T-helper 22 cell (primary cell): ENCODE results near the gene SPPL2B.

Experiments used
- DNase-seq: peaks from one replicate; pipeline ENCODE4 v3.0.0-alpha.2; 2020; ENCODE audit warnings: low read depth

Gene SPPL2B

DNA sequence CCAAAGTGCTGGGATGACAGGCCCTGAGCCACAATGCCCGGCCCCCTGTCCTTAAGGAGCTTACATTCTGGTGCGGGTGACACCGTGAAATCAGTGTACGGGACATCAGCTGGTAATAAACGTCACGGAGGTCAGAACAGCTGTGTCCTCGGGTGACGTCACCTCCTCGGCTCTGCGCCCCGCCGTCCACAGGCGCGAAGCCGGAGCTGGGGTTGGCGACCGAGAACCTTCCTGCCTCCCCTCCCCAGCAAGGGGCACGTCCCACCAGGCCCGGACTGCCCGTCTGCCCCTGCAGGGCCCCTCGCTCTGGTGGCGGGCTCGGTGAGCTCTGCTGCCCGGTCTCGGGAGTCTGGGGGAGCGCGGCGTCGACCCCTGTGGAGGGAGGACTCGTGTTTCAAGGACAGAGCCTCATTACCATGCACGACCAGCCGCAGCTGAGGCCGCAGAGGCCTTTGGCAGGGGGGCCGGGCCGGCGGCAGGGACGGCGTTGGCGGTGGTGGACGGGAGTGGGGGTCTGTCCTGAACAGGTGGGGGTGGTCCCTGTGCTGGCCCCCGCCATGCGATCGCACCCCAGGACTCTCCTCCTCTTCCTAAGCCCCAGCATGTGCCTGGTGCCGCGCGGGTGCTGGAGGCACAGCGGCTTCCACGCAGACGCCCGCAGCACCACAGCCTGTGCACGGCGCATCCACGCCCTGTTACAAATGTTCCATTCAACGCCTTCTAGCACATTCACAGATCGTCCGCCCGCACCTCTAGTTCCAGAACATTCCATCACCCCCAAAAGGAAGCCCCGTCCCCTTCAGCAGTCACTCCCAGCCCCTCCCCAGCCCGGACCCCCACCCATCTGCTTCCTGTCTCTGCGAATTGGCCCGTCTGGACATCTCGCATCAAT, 25.9 kb upstream of the SPPL2B start:
- DNase-seq = no peak

DNA sequence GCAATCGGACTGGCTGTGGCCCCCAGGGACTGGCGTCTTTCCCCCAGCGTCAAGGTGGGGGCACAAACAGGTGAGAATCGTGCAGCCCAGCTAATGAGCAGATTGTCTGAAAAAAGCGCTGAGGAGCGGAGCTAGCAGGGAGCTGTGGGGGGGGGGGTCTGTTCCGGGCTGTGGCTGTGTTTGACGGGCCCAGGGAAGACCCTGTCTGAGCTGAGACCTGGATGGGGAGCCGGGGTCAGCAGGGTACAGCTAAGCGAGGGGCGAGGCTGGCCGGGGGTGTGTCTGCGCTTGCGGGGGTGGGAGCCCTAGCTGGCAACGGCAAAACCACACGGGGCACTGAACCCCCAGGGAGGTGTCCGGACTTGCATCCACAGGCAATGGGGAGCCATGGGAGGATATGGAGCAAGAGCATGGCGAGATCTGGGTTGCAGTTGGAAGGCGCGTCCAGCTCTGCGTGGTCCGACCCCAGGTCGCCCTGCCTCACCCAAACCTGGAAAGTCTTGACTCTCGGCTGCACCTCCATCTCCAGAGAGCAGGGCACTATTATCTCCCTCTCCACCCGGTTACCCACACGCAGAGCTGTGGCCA, 25.2 kb upstream of the SPPL2B start:
- no peak for DNase-seq

DNA sequence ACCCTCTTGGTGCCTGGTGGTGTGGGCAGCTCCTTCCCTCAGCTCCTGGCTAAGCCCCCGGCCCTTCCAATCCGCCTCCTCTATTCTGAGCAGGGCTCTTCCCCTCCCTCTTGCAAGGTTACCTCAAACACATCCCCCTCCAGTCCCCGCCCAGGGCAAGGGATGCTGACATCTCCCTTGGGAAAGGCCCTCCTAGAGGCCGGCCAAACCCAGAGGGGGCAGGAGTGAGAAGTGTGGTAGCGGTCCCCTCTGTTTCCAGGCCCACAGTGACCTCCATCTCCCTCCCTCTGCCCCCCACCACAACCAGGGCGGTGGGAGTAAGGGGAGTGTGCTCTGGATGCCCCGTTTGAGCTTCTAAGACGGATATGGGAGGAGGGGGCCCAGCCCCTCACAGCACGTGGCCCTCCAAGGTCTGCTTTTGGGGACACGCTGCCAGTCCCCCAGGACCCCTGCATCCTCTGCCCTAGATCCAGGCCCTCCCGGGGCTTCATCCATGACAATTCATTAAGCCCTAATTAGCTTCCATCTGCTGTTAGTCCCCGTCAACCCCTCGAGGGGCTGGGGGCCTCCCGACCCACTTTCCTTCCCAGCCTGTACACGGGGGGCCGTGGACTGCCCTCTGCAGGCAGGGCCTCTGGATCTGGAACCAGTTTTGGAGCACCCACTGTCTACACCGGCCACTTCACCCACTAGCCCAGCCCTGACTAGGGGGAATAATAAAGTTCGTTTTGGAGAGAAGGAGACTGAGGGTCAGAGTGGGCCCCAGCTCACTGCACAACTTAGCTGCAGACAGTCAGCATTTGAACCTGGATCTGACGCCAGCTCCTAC, 22.8 kb upstream of the SPPL2B start:
- DNase-seq = no peak

DNA sequence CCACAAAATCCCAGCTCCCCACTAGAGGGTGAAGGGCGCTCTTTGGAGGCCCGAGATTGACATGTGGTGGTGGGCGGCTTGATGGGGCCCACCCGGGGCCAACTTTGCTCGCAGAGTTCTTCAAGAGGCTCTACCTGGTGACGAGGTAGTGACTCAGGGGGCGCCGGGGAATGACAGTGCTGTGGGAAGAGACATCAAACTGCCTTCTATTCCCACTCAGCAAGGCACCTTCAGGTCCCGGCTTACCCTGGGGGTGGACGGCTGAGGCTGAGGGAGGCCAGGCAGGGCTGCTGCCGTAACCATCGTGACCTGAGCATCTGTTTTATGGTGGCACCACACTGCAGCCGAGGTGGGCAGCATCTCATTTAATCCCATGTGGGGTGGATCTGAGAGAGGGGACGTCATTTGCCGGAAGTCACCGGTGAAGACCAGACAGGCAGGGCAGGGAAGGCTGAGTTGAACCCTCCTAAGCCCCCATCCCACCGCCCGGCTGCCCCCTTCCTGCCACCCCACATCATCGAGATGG, 22.1 kb upstream of the SPPL2B start:
- no peak for DNase-seq

DNA sequence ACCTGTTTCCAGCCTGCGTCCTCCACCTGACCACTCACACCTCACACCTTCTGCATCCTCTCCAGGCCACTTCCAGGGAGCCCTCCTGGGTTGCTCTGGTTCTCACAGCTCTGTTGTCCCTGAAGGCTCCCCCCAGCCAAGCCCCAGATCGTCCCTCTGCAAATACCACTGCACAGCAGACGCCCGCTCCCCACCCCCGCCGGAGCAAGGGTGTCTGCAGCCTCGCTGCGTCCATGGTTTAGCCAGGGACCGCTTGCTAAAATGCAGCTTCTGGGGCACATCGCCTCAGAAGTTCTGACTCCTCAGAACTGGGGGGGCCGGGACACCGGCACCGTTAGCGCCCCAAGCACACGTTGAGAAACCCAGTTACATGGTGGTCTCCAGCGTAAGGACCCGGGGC, 21.5 kb upstream of the SPPL2B start:
- no peak for DNase-seq

DNA sequence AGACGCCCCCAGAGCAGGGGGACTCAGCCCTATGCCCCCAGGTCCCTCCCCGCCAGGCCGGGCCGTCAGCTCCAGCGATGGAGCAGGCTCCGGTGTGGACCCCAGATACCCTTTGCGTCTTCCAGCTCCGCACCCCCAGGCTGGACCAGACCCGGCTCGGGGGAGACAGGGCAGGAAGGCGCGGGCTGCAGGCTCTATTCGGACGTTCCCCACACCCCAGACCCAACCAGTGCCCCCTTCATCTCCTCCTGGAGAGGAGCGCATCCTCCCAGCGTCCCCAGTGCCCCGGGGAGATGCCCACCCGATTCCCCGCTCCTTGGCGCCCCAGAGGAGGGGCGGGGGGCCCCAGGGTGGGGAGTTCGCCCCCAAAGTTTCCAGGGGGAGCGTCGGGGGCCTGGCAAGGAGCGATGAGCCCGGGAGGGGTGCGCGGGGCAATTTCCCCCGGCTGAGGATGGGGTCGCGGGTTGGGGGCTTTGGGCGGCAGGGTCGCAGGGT, 20.9 kb upstream of the SPPL2B start:
- DNase-seq = no peak

DNA sequence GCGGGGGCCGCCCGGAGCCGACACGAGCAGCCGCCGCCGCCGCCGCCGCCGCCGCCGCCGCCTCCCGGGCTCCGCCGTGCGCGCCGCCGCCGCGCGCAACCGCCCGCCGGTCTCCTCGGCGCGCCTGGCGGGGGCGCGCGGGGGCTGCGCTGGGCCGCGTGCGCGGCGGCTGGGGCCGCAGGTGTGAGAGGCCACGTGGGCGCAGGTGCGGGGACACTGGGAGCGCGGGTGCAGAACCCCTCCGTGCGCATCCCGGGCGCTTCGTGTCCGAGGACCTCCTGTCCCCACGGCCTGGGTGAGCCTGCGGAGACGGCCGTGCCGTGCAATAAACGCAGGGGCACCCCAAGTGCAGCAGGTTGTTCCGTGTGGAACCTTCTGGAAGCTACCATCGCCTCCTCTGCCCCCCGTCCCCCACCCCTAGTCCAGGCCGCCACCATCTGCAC, 20.3 kb upstream of the SPPL2B start, which contains the start of gene LINGO3:
LINGO3 (minus strand) TSS at position 41 of the 443 bp plus-strand sequence. CDS start 16,378 bp downstream, outside the sequence.
- DNase-seq = no peak

DNA sequence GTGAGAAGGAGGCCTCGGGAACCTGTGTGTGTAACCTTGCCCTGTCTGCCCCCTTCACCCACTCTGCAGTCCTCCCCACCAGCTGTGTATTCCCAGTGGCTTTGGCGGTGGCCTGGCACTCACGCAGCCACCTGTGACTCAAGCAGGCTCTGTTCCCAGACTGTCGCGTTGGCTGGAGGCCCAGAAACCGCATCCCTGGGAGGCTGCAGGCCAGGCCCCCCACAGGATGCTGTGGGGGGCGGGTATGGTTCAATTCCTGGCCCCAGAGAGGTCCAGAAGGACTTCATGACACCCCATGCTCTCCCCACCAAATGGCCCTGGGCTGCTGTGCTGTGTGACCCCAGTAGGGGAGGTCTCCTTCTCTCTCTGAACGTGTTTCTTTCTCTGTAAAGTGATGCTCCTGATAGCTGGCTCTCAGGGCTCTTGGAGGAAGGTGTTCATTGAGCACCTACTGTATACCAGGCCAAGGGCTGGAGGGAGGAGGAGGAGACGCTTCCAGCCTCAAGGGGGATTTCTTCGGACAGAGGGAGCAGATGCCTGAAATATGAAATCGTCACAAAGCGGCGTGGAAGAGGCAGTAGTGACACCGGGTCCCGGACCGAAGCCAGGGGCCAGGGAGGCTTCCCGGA, 18.6 kb upstream of the SPPL2B start:
- no peak for DNase-seq

DNA sequence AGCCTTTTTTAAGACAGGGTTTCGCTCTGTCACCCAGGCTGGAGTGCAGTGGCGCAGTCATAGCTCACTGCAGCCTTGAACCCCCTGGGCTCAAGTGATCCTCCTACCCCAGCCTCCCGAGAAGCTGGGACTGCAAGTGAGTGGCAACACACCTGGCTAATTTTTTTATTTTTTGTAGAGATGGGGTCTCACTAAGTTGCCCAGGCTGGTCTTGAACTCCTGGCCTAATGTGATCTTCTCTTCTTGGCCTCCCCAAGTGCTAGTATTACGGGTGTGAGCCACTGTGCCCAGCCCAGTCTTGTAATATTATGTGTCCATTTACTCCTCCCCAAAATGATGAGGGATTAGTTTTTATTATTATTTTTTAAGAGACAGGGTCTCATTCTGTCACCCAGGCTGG, 17.4 kb upstream of the SPPL2B start:
- no peak for DNase-seq

DNA sequence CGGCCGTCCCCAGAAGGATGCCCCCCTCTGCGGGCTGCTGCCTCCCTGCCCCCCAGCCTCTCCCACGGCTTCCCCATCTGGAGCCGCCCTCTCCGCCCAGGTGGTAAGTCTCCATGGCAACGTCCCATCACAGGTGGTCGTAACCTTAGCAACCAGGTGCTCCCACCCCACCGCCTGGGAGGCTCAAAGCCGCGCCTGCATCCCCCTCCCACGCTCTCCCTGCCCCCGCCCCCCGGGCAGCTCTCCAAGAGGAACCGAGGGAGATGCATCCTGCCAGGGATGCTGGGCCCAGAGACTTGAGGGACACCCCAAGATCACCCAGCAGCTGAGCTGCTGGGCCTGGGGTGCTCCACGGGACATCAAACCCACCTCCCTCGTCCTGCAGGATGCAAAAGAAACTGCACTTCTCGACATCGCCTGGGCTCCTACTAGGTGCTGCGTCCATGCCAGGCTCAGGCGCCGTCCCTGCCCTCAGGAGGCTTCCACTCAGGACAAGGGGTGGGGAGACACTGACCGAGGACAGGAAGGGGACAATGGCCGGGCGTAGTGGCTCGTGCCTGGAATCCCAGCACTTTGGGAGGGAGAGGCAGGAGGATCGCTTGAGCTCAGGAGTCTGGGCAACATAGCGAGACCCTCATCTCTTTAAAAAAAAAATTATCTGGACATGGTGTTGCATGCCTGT, 15.5 kb upstream of the SPPL2B start:
- DNase-seq = no peak

DNA sequence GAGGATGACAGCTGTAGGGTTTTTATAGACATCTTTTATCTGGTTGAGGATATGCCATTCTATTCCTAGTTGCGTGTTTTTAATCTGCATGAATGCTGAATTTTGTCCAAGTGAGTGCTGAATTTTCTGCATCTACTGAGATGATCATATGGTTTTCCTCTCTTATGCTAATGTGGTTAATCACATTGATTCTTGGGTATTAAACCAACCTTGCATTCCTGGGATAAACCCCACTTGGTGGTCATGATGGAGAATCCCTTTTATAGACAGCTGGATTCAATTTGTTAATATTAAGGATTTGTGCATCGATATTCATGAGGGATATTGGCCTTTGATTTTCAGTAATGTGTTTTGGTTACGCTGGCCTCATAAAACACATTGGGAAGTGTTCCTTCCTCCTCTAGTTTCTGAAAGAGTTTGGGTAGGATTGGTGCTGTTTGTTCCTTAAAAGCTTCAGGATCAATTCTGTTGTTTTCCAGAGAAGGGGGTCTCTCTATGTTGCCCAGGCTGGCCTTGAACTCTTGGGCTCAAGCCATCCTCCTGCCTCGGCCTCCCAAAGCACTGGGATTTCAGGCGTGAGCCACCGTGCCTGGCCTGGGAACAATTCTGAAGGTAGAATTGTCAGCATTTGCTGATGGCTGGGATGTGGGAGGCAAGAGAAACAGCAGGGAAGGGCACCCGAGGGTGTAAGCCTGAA, 13.2 kb upstream of the SPPL2B start:
- DNase-seq = no peak

DNA sequence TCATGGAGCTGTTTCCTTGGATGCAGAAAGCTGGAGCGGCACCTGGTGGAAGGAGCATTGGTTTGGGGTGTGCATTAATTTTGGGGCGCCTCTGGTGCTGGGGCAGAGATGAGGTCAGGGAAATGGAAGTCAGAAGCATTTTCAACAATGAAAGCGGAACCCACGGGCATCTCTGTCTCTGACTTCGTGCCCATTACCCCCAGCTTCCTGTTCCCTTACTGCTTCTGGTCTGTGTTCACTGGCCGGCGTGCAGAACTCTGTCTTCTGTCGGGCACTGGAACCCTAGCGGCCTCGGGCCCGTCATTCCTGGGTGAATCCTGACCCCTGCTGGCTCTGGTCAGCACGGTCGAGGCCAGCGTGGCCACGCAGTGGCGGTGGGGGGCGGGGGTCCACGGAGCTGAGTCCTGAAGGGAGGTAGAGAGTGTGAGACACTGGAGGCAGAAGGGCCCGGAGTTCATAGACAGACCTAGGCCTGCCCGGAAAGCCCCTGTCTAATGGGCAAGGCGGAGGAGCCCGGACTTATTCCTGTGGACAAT, 12.6 kb upstream of the SPPL2B start:
- DNase-seq = no peak

DNA sequence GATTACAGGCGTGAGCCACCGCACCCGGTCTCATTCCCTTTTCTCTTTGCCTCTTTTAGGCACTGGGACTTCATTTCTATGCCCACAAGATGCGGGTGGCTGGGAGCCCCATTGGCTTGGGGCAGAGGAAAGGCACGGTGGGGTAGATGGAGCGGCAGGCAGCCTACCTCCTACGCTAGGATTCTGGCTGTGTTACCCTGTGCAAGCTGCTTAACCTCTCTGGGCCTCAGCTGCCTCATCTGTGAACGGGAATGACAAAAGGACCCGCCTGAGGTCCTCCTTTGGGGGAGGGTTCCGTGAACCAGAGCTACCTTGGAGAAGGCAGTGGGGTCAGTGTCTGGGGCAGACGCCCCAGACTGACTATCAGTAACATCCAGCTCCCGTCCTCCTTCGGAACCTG, 11.2 kb upstream of the SPPL2B start:
- no peak for DNase-seq

DNA sequence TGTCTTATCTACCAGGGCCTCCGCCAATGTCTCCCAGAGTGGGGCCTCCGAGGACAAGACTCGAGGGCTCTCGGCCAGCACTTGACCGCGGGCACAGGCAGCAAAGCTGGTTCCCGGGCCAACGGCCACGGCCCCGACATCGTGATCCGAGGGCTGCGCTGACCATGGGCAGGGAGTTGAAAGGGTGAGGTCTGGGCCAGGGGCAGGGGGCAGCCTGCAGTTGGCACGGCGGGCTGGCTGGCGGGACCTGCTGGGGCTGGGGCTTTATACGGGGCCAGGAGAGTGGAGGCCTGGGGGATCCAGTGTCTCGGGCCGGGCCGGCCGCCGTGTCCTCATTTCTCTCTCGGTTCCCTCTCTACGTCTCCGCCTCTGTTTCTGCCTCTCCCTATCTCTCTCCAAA, 10.7 kb upstream of the SPPL2B start:
- DNase-seq = no peak

DNA sequence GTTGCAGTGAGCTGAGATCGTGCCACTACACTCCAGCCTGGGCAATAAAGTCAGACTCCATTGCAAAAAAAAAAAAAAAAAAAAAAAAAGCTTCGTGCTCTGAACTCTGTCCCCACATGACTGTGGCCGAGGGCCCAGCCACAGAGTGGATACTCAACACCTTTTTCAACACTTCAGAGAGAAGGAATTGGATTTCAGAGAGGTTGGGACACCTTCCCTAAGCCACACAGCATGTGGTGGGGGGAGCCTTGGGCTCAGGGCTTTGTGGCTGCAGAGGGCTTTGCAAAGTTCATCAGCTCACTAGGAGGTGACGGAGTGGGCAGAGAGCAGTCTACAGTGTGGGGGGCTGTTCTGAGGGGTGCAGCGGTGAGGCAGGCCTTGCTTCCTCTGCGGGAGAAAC, 9.6 kb upstream of the SPPL2B start:
- no peak for DNase-seq

DNA sequence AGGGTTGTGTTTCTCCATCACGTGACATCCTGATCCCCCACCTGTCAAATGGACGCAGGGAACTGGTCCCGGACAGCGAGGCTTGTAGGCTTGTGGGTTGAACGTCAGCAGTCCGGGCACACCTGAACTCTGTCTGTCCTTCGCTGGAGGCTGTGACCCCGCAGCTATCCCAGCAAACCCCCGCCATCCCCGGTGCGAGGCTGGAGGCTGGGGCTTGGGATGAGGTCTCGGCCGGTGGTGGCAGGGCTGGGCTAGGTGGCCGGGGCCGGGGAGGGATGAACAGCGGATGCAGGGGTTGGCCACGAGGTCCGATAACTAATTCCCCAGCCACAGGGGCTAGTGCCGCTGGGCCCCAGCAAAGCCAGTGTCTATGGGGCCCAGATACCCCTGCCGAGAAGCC, 8.9 kb upstream of the SPPL2B start:
- no peak for DNase-seq

DNA sequence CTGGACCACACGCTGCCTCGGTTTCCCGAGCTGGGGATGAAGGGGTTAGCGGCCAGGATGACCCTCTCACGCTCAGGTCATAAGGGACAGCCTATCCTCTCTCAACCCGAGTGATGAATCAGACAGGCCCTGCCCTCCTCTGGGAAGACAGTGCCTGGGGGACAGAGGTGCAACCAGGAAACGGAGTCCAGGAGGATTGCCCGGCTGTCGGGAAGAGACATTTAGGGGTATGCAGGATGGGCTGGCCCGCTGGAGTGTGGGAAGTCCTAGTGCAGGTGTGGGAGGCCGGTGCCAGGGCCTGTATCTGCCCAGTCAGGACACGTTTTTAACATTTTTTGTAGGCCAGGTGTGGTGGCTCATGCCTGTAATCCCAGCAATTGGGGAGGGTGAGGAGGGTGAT, 8.4 kb upstream of the SPPL2B start:
- DNase-seq = no peak

DNA sequence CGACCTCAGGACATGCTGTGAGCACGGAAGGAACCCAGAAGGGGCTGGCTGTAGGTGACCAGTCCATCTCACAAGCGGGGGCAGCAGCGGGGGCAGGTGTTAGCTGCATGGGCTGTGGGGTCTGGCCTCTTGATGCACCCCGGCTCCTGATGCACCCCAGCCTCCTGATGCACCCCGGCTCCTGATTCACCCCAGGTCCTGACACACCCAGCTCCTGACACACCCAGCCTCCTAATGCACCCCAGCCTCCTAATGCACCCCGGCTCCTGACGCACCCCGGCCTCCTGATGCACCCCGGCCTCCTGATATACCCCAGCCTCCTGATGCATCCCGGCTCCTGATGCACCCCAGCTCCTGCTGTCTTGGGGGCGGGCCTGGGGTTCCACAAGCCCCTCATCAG, 7.5 kb upstream of the SPPL2B start:
- no peak for DNase-seq

DNA sequence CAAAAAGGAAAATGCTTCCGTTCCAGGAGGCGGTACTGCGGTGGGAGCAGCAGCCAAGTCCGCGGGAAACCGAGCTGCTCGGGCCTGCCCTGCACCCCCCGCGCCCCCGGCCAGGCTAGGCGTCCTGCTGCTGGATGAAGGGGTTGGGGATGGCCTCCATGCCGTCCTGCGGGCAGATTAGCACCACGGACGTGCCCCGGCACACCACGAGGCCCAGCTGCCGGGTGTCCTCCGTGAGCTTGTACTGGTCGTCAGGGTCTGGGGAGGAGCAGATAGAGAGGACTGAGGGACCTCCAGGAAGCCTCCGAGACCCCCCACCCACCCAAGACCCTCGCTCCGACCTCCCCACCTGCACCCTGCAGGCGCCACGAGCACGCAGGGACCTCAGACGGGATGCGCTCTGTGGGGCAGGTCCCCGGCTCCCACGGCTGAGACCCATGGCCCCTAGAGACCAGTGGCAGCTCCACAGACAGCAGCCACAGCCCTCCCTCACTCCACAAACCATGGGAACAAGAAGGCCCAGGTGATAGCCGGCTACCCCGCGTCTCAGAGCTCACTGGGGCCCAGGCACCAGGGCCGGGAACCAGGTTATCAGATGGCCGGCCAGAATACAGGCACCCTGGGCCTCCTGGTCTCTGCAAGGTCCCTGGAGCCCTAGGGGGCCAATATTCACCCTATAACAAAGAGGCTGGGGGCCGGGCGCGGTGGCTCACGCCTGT, 6.8 kb upstream of the SPPL2B start:
- no peak for DNase-seq

DNA sequence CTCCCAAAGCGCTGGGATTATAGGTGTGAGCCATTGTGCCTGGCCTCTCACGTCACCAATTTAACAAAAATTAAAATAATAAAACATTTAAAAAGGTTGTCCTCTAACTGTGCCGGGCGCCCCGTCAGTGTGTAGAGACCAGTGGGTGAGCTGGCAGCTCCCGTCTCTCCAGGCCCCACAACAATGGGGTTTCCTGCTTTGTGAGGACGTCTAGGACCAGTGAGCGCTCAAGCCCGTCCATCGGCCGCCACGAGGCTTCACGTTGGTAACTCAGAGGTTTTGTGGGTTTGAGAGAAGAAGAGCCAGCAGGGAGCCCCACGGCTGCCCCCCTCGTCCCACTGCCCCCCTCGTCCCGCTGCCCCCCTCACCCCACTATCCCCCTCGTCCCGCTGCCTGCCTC, 4.8 kb upstream of the SPPL2B start:
- no peak for DNase-seq
